GM12874 (cell line): ENCODE results near the gene PRSS33.

Experiments
- TF ChIP-seq, protein P1 (sequence below): IDR thresholded peaks from 2 replicates; pipeline ENCODE4 v1.5.1; 2011; ENCODE audit warnings: low read depth, mild to moderate bottlenecking, control low read depth, low read length, moderate library complexity; ENCODE audit not compliant: insufficient read depth

Gene PRSS33

DNA sequence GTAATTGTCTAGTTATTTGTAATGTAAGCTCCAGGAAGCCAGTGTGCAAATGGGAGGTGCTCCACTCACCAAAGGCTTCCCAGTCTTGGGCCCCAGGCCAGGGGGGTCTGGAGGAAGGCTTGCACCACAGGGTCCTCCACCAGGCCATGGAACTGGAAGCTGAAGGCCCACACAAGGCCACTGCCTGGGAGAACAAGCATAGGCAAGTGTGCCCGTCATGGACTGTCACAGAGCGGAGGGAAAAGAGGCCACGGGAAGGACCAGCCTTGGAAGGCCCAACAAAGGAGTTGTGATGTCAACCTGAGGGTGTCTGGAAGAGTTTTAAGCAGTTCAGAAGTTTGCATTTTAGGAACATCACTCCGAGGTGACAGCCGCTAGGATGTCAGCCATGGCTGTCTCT, 37.9 kb downstream of the PRSS33 start:
- TF ChIP-seq, protein P1, sequence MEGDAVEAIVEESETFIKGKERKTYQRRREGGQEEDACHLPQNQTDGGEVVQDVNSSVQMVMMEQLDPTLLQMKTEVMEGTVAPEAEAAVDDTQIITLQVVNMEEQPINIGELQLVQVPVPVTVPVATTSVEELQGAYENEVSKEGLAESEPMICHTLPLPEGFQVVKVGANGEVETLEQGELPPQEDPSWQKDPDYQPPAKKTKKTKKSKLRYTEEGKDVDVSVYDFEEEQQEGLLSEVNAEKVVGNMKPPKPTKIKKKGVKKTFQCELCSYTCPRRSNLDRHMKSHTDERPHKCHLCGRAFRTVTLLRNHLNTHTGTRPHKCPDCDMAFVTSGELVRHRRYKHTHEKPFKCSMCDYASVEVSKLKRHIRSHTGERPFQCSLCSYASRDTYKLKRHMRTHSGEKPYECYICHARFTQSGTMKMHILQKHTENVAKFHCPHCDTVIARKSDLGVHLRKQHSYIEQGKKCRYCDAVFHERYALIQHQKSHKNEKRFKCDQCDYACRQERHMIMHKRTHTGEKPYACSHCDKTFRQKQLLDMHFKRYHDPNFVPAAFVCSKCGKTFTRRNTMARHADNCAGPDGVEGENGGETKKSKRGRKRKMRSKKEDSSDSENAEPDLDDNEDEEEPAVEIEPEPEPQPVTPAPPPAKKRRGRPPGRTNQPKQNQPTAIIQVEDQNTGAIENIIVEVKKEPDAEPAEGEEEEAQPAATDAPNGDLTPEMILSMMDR = no peak

DNA sequence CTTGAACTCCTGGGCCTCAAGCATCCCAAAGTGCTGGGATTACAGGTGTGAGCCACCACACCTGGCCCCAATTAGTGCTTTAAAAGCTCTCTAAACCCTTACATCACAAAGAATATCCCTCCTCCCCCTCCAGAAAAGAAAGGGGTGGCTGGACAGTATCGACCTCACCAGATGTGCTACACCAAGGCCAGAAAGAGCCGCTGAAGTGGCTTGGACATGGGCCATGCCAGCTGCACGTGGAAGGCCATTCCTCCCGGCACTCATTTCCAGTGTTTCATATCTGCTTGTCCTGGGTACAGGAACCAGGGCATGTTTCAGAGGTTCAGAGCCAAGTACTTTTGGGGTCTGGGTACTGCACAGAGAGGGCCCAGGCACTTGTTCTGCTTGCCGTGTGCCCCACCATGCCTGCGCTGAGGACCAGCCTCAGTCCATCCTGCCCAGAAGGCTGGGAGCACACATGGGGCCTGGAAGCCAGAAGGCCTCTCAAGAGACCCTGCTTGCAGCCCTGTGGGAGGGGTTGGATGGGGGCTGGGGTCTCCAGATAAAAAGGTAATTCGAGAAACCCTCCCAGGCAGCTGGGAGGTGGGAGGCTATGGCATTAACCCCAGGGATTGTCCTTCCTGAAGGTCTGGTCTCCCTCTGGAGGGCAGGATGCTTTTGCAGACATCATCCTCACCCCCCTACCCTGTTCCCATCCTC, 38.5 kb downstream of the PRSS33 start:
- TF ChIP-seq, protein P1 = no peak

DNA sequence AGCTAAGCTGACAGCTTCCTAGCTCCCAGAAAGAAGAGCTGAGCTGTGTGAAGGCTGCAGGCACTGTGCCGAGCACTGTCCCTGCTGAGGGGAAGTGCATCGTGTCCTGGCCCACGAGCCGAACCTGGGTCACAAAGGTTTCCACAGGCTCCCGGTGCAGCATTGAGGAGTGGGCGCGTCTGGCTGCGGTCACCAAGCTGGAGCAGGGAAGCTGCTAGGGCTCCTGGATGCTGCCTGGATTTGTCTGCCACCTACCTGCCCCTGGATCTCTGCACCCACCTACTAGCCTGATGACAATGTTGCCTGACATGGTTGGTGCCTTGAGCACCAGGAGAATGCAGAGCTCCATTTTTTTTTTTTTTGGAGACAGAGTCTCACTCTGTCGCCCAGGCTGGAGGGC, 41.4 kb downstream of the PRSS33 start:
- TF ChIP-seq, protein P1 = no peak

GRCh38 chr16:2745116-2745890, 42.1 kb downstream of the PRSS33 start:
- TF ChIP-seq, protein P1 = no peak

GRCh38 chr16:2744711-2745110, 42.6 kb downstream of the PRSS33 start:
- TF ChIP-seq, protein P1 = no peak

GRCh38 chr16:2743007-2743810, 44.2 kb downstream of the PRSS33 start:
- TF ChIP-seq, protein P1 = no peak
